A204.1 (cell line): ENCODE measurements around the gene ACOT8.
"Not testable (repeated sequence)": the region's sequence is repeated elsewhere in the genome, so short reads cannot be mapped to it uniquely, and the experiment has no call there.

Experiments
- FAIRE-seq: peaks from 2 replicates; lab custom pipeline; 2012; peaks lifted over from hg19 to GRCh38; lab: Jason Lieb, UNC

Gene ACOT8

GRCh38 chr20:45852326-45852725 lies 4.9 kb downstream of the ACOT8 start:
- FAIRE-seq = no peak

- no peak for FAIRE-seq
These were observed 5.7 kb downstream of the ACOT8 start for GRCh38 chr20:45851501-45851900.

GRCh38 chr20:45850926-45851325 lies 6.3 kb downstream of the ACOT8 start:
- no peak for FAIRE-seq

- FAIRE-seq = no peak
These were observed 7.0 kb downstream of the ACOT8 start for GRCh38 chr20:45850238-45850637.

GRCh38 chr20:45848969-45849582 lies 8.1 kb downstream of the ACOT8 start:
- FAIRE-seq = no peak

- FAIRE-seq = no peak
These were observed 8.8 kb downstream of the ACOT8 start for GRCh38 chr20:45848421-45848820.

- no peak for FAIRE-seq
These were observed 11.7 kb downstream of the ACOT8 start for GRCh38 chr20:45845452-45845851.

- FAIRE-seq = no peak
These were observed 13.7 kb downstream of the ACOT8 start for GRCh38 chr20:45843506-45843905.

- FAIRE-seq = no peak
These were observed 14.9 kb downstream of the ACOT8 start for GRCh38 chr20:45842169-45842812.

- no peak for FAIRE-seq
These were observed 15.6 kb downstream of the ACOT8 start for GRCh38 chr20:45841407-45842129.

- no peak for FAIRE-seq
These were observed 16.4 kb downstream of the ACOT8 start for GRCh38 chr20:45840700-45841198.

- FAIRE-seq = no peak
These were observed 20.4 kb downstream of the ACOT8 start for GRCh38 chr20:45836841-45837240.

- no peak for FAIRE-seq
These were observed 21.4 kb downstream of the ACOT8 start for GRCh38 chr20:45835825-45836224.

- FAIRE-seq = no peak
These were observed 21.8 kb downstream of the ACOT8 start for GRCh38 chr20:45835329-45835765.

- FAIRE-seq = no peak
These were observed 22.4 kb downstream of the ACOT8 start for GRCh38 chr20:45834797-45835161.

GRCh38 chr20:45833883-45834796 lies 23.1 kb downstream of the ACOT8 start:
- no peak for FAIRE-seq

GRCh38 chr20:45833030-45833882 lies 23.9 kb downstream of the ACOT8 start, which contains the start of gene SNX21:
Gene SNX21 (plus strand): TSS chr20:45833799. CDS start chr20:45833920, 121 bp downstream.
- no peak for FAIRE-seq

- FAIRE-seq = no peak
These were observed 24.6 kb downstream of the ACOT8 start for GRCh38 chr20:45832619-45833018.

GRCh38 chr20:45829673-45830106 lies 27.5 kb downstream of the ACOT8 start:
- not testable (repeated sequence) for FAIRE-seq

- FAIRE-seq = no peak
These were observed 28.6 kb downstream of the ACOT8 start for GRCh38 chr20:45828589-45828988.

- FAIRE-seq = no peak
These were observed 29.5 kb downstream of the ACOT8 start for GRCh38 chr20:45827712-45828111.
